HG02870 (cell line): Measurements from ENCODE around the gene PAK4.

Source experiments
- ATAC-seq: cut with Tn5 transposase; IDR thresholded peaks from one replicate; pipeline ENCODE4 v1.9.1; 2021; ENCODE audit warnings: mild to moderate bottlenecking, moderate library complexity; ENCODE audit not compliant: unreplicated experiment

Gene PAK4

DNA sequence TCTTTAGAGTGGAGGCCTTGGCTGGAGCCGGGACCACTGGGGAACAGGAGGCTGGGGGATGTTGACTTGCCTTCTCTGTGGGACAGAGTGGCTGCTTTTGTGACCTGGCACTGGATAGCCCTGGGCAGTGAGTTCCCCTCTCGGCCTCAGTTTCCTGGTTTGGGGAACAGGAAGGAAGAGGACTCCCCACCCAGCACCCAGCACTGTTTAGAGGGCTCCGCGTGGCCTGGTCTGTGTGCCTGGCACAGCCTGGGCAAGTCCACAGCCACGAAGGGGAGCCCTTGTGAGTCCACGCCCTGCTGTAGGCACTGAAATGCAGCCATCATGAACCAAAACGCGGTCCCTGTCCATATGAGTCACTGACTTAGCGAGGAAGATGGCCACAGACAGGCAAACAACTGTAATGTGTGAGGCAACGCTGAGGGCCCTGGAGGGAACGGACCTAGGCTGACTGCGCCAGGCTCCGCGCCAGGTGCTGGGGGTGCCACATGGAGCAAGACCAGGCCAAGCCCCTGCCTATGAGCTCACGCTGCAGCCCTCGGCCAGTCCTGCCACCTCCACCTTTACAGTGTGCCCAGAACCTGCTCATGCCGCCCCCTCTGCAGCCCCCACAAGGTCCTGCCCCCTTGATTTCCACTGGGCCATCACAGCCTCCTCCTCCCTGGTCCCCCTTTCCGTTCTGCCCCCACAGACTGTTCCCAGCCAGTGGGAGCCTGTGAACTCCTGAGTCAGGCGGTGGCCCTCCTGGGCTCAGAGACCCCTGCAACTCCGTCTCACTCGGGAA is 35.5 kb downstream of the PAK4 start:
- no peak for ATAC-seq

GRCh38 chr19:39162441-39163043 is 37.0 kb downstream of the PAK4 start:
- no peak for ATAC-seq

GRCh38 chr19:39163621-39164020 is 38.0 kb downstream of the PAK4 start:
- no peak for ATAC-seq

DNA sequence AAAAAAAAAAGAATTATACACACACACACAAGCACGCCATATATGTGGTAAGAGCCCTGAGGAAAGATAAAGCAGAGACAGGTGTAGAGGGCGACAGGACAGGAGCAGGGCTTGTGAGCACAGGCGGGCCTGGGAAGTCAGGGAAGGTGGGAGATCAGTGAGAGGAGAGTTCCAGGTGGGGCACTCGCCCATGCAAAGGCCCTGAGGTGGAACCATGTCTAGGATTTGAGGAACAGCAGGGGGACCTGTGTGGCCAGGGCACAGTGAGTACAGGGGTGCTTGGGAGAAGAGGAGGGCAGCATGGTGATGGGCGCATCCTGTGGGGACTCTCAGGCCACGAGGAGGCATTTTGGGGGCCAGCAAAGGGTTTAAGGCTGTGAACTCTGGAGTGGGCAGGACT is 38.7 kb downstream of the PAK4 start:
- no peak for ATAC-seq

GRCh38 chr19:39165857-39166256 is 40.3 kb downstream of the PAK4 start:
- no peak for ATAC-seq

DNA sequence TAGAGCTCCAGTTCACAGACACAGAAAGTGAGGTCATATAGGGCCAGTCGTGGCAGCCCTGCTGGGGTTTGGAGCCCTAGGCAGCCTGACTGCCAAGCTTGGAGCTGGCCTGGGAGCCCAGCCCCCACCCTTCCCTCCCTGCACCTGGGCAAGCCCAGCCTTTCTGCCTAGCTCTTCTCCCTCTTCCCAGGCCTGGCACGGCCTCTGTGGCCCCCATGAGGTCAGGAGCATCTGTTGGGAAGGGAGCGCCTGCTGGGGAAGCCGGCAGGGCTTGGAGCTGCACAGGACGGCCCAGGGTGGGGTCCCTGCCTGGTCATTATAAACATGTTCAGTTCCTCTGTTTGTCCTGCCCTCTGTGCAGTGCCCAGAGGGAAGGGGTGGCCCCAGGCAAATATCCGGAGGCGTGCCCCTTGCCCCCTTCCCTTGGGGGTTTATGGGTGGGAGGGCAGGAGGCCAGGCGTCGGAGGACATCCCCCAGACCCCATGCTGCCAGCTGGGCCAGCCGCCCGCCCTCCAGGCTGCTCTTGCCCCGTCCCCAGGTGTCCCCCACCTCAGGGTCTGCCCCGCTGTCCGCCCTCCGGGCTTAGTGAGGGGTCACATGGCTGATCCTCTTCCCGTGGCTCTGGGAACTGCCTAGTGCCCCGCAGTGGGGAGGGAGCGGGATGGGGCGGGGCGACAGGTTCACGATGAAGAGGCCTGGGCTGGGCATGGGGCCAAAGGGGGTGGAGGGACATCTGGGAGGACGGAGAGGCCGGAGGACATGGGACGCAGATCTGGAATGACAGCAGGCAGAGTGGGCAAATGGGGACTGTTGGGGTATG is 41.2 kb downstream of the PAK4 start:
- no peak for ATAC-seq

GRCh38 chr19:39167461-39168257 is 42.1 kb downstream of the PAK4 start:
- no peak for ATAC-seq

- no peak for ATAC-seq
These were observed 42.9 kb downstream of the PAK4 start for GRCh38 chr19:39168258-39169142.

DNA sequence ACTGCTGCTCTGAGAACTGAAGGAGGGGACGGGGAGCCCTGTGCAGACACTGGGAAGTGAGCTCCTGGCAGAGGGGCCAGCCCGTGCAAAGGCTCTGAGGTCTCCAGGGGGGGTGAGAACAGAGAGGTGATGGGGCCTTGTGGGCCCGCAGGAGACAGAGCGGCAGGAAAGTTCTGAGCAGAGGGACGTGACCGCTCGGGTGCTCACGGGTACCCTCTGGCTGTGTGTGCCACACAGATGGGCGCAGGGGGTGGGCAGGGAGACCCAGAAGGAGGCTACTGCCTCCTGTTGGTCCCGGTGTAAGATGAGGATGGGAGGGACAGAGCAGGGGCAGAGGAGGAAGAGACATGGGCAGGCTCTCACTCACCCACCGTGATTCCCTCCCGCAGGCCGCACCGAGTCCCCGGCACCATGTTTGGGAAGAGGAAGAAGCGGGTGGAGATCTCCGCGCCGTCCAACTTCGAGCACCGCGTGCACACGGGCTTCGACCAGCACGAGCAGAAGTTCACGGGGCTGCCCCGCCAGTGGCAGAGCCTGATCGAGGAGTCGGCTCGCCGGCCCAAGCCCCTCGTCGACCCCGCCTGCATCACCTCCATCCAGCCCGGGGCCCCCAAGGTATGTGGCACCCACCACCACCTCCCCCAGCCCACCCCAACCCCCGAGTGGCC is 43.7 kb downstream of the PAK4 start:
- ATAC-seq = no peak

- no peak for ATAC-seq
These were observed 45.0 kb downstream of the PAK4 start for GRCh38 chr19:39170386-39171231.

GRCh38 chr19:39171479-39172465 is 46.2 kb downstream of the PAK4 start:
- no peak for ATAC-seq

DNA sequence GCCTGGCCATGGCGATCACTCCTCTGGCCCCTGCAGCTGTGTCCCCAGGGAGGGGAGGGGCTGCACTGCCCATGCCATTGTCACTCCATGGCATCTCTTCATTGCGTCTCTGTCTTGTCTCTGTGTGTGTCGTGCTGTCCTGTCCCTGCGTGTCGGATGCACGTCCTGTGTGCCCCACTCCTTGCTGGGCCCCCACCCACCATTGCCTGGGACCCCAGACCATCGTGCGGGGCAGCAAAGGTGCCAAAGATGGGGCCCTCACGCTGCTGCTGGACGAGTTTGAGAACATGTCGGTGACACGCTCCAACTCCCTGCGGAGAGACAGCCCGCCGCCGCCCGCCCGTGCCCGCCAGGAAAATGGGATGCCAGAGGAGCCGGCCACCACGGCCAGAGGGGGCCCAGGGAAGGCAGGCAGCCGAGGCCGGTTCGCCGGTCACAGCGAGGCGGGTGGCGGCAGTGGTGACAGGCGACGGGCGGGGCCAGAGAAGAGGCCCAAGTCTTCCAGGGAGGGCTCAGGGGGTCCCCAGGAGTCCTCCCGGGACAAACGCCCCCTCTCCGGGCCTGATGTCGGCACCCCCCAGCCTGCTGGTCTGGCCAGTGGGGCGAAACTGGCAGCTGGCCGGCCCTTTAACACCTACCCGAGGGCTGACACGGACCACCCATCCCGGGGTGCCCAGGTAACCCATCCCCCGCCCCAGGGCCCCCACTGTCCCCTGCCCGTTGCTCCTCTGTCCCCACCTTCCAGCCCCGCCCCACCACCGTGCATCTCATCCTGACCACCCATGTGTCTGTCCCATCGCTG is 47.3 kb downstream of the PAK4 start:
- ATAC-seq = no peak

DNA sequence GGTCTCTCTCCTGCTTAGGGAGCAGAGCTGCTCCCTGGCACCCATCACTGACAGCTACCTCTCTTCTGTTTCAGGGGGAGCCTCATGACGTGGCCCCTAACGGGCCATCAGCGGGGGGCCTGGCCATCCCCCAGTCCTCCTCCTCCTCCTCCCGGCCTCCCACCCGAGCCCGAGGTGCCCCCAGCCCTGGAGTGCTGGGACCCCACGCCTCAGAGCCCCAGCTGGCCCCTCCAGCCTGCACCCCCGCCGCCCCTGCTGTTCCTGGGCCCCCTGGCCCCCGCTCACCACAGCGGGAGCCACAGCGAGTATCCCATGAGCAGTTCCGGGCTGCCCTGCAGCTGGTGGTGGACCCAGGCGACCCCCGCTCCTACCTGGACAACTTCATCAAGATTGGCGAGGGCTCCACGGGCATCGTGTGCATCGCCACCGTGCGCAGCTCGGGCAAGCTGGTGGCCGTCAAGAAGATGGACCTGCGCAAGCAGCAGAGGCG is 48.0 kb downstream of the PAK4 start:
- no peak for ATAC-seq

DNA sequence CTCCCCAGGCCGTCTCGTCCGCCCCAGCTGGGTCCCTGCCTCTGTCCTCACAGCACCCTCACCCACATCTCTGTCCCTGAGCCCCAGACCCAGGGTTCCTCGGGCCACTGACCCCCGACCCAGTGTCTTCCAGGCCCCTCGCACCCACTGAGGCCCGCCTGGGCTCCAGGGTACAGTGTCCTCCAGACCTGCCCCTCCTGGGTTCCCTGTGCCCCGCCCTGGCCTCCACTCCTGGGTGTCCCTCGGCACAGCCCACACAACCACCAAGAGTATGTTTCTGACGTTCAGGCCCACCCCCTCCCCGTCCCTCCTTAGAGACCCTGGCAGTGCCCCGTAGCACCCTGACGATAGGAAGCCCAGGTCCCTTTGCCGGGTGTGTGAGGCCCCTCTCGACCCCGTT is 48.6 kb downstream of the PAK4 start:
- no peak for ATAC-seq

DNA sequence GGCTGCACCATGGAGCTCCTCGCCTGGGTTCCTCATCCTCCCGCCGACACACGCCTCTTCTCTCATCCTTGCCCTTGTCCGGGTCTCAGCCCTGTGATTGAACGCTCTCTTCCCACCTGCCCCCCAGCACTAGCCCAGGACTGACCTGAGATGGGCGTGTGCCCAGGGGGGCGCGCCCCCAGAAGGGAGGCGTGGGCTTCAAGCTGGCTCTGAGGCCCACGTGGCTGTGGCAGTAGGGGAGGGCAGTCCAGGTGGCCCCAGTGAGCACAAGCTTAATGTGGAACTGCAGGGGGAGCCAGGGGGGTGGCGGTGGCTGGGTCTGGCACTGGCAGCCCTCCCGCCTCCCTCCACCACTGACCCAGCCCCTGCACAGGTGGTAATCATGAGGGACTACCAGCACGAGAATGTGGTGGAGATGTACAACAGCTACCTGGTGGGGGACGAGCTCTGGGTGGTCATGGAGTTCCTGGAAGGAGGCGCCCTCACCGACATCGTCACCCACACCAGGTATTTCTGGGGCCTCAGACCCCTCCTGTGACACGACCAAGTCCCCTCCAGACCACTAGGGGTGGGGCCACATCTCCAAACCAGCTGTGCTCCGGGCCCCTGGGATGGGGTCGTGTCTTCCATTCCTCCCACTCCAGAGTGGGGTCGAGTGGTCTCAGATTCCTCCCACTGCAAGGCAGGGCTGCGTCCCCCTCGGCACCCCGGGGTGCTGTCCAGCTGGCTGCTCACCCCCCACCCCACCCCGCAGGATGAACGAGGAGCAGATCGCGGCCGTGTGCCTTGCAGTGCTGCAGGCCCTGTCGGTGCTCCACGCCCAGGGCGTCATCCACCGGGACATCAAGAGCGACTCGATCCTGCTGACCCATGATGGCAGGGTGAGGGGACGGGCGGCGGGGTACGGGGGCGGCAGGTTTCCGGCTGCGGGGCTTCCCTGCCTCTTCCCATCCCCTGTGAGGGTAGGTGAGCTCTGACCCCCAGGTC is 49.3 kb downstream of the PAK4 start:
- no peak for ATAC-seq
